GM12892 (cell line): Measurements from ENCODE around the gene CRTC3.

Source experiments
- POLR2A ChIP-seq: IDR thresholded peaks from 2 replicates; pipeline ENCODE4 v1.6.1; 2011; ENCODE audit warnings: low read depth, low read length, control low read depth
- POLR2AphosphoS5 ChIP-seq: IDR thresholded peaks from 2 replicates; pipeline ENCODE4 v1.6.1; 2011; ENCODE audit warnings: low read depth, low read length, control low read depth

GRCh38 chr15:90535254-90535653 lies 5.5 kb downstream of the CRTC3 start:
- no peak for TF ChIP-seq POLR2A
- no peak for TF ChIP-seq POLR2AphosphoS5
